A172 (cell line): ENCODE data around the gene ALCAM. TPM values are rescaled to one million over a fixed set of nuclear protein-coding genes. Genes with fewer than 3 reads are reported as not detected.

Experiments
- DNase-seq: peaks from one replicate; pipeline ENCODE4 v3.0.0-alpha.2; 2015; ENCODE audit warnings: low spot score
- total RNA-seq: library from RNA; depleted of rRNA; stranded (reverse); fragments of >200 nt; shearing (Covaris generic); gene quantifications from 2 replicates; pipeline ENCODE4 v1.2.3, GENCODE V29; 2014; rRNA removed

ALCAM gene
- 82.1 and 102 TPM in 2 replicates for total RNA-seq

- peak; percentile 99 for DNase-seq
These were observed at the start of gene ALCAM for GRCh38 chr3:105366326-105367062. Gene ALCAM (plus strand): TSS chr3:105366909.

DNA sequence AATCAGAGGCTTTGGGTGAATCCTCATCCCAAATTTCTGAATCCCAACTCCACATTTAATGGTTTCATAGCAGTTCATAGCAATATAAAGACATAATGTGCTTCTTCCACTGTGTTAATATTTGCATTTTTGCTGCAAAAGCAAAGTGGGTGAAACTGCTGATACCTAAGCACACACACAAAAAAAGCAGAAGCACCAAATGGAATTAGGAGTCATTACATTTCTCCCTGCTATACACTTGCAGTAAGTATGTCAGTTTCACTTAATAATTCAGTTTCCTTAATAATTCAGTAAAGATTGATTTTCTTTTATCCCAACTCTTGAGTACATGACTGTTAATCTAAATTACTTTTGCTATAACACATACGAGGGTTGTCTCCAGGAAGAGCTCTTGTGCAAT, 48.9 kb upstream of the ALCAM start:
- no peak for DNase-seq

DNA sequence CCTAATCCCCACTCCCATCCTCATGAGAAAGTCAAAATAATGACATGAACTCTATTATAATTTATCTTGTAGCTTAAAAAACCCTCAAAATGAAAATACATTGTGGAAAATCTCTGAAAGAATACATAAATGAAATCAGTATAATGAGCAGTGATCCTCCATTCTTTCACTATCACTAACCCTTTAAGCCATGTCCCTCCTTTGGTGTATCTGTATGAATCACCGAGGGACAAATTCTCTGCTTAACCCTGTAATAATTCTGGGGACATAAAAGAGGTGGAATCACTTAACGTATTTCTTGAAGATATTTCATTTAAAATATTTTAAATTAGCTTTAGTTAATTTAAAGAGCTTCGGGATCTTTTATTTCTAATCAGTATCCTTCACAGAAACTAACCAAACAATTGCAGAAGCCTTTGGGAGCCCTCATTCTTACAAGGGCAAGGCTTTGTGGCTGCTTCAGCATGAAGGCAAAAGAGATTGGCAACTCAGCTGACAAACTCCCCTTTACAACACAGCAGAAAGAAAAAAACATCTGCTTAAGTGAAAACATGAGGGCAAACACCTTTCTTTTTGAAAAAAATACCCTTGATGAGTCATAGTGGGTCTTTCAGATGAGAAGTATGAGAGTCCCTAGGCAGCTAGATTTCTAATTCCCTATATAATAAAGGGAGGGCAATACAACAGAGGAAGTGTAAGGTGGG, 44.0 kb upstream of the ALCAM start:
- DNase-seq, result no peak

- DNase-seq, result no peak
These were observed 43.5 kb upstream of the ALCAM start for GRCh38 chr3:105323274-105323599.

DNA sequence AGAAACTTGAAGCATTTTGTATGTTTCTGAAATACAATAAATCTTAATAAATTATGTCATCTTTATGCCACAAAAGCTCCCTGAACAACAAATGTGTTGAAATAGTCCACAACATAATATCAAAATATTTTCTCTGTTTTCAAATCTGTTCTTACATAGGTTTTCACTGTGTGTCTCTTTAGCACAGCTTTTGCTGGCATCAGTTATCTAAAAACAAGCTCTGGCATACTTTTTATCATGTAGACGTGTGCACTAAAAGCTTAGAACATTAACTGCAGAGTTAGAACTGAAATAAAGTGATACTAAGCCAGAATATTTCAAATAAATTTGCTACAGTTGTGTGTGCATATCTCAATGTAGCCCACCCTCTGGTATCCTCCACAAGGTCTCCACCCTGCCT, 41.8 kb upstream of the ALCAM start:
- DNase-seq, result no peak

GRCh38 chr3:105327662-105328337, 38.9 kb upstream of the ALCAM start:
- no peak for DNase-seq

DNA sequence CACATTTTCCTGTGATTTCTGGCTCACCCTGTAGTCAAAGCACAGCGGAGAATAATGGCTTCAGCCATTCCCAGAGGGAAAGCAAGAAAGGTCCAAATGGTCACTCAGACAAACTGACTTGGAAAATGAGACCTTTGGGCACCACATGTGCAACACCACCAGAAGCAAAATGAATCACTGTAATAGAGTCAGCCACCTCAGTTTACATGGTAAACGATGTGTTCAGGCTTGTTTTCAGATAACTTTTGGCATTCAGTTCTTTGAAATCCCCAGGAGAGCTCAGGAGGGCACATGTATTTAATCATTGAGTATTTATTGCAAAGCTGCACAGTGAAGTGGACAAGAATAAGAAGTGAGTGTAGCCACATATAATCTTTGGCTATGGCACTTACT, 38.4 kb upstream of the ALCAM start:
- no peak for DNase-seq

GRCh38 chr3:105332961-105333360, 33.7 kb upstream of the ALCAM start:
- DNase-seq, result no peak

DNA sequence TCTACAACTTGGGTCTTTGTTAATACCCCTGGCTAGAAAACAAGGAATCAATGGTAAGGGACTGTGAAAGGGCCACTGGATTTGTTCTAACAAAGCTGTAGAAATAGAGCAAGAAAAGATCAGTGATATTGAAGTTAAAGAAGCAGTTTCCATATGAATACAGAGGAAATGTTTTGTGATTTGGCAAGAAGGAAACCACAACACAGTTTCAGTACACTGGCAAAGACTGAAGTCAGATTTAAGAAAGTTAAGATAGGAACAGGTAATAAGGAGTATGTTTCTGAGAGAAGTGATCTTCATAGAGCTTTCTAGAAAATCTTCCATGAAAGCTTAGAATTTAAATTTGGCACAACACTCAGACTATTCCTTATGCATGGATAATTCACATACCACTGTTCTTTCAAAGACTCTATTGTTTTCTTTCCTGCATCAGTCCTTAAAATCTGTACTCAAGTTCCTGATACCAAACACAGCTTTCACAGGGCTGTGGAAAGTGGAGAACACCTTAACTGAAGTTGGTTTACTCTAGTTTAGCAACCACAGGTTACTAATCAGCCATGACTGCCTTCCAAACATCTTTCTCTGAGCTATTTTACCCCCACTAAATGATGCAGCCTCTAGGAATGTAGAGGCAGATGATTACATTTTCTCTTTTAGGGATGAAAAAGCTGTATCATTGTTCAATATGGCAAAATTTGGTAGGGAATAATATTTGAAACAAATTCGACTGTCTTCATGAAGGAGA, 32.4 kb upstream of the ALCAM start:
- DNase-seq, result peak; percentile 13

- DNase-seq, result no peak
These were observed 26.8 kb upstream of the ALCAM start for GRCh38 chr3:105339946-105340345.

GRCh38 chr3:105343991-105344390, 22.7 kb upstream of the ALCAM start:
- no peak for DNase-seq

DNA sequence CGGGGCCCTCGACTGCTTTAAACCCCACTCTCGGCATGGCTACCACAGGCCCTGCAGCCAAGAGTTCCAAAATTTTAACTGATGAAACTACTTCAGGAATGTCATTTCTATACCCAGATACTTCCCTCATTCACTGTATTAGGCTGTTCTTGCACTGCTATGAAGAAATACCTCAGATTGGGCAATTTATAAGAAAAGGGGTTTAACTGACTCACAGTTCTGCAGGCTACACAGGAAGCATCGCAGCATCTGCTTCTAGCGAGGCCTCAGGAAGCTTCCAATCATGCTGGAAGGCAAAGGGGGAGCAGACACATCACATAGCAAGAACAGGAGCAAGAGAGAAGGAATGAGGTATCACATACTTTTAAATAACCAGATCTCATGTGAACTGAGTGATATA, 21.6 kb upstream of the ALCAM start:
- no peak for DNase-seq

GRCh38 chr3:105347625-105348302, 18.9 kb upstream of the ALCAM start:
- no peak for DNase-seq

- no peak for DNase-seq
These were observed 18.4 kb upstream of the ALCAM start for GRCh38 chr3:105348307-105348706.

GRCh38 chr3:105349684-105350387, 16.9 kb upstream of the ALCAM start:
- no peak for DNase-seq

GRCh38 chr3:105351821-105352220, 14.9 kb upstream of the ALCAM start:
- peak; percentile 61 for DNase-seq

DNA sequence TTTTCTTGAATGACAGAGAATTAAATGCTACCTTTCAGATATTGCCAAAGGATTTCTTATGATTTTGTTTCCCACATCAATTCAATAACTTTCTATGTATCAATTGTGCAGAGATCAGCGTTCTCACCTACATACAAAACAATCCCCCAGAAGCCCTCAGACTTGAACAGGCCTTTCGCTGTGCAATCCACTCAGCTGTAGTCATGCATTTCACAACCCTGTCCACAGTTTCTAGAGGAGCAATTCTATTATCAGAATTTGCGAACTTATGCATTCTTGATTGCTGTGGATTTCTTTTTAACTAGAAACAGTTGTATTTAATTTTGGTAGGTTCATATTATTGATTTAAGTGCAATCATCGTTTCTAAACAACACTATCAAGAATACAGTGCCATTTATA, 13.7 kb upstream of the ALCAM start:
- DNase-seq, result no peak

DNA sequence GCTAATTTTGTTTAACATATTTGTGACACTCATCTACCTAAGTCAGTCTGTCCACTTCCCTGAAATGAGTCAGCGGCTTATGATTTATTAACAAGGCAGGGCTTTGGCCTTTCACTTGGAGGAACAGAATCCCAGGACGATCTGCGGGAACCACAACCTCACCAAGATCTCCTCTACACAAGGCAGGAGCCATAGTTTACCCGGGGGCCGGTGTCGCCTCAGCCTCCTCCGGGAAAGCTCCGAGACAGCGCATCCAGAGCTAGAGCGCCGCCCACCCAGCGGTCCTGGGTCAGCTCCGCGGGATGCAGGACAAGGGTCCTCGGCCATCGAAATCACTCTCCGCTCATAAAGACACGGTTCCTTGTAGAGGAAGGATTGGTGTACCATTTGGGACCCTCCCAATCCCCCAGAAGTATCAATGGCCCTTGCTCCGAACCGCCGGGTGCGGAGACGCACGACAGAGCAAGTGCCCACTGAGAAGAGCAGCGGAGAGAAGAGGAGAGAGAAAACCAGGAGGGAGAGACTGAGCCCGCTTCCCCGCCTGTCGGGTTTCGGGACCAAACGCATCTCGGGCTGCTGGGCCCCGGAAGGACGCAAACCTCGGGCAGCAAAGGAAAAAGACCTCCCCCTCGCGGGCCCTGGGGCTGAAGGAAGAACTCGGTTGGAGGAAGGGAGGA, 13.1 kb upstream of the ALCAM start:
- DNase-seq, result peak; percentile 76

DNA sequence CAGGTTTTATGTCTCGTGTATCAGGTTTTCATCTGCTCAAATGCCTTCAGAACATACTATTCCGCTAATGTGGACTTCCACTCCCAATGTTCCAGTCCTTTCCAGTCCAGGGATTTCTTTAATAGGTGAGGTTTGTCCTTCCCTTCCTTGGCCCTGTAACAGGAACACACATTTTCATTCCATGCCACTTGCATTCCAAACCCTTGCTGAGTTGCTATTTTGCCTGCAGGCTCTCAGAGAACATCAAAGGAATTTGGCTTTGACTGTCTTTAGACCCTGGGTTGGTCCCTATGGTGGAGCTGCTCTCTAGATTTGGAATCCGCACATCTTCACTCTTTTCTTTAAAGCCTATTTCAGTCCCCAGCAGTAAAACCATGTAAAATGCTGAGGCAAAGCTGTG, 12.3 kb upstream of the ALCAM start:
- peak; percentile 11 for DNase-seq

DNA sequence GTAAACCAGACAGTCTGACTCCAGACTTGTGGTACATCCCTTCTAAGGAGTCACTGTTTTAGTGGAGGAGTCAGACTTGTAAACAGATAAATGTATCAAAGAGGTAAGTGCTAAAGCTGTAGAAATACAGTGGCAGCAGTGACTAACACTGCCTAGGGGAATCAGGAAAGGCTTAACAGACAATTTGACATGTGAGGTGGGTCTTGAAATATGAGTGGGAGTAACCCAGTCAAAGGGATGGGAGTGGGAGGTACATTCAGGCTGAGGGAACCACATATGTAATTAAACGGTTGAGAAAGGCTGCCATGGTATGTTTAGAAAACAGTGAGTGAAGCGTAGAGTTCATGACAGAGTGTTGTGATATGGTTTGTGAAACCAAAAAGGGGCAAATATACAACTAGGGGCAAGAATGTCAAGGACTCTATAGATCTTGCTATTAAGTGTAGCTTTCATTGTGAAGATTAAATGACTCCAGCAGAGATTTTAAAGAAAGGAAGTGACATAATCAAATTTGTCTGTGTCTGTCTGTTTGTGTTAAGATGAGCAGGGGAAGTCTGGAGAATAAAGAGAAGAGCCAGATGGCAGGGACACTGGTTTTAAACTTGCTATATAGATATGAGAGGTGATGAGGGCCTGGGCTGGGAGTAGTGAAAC, 11.2 kb upstream of the ALCAM start:
- peak; percentile 37 for DNase-seq
